Nephron (organoid): ENCODE measurements around the gene GEMIN5.

Experiments used
- H3K27ac Mint-ChIP-seq, 3 experiments: 2 replicates each; pipeline ENCODE4 v1.8.0; 2020; ENCODE audit warnings: mixed read lengths in 3 of 3, mild to moderate bottlenecking in 2 of 3, moderate library complexity in 1 of 3
- H3K27me3 Mint-ChIP-seq: 2 replicates; pipeline ENCODE4 v1.8.0; 2021; ENCODE audit warnings: low read depth, mild to moderate bottlenecking, moderate library complexity, mixed read lengths
- H3K36me3 Mint-ChIP-seq: 2 replicates; pipeline ENCODE4 v1.8.0; 2020; ENCODE audit warnings: low read depth, mixed read lengths
- H3K4me1 Mint-ChIP-seq: 2 replicates; pipeline ENCODE4 v1.8.0; 2020; ENCODE audit warnings: mixed read lengths
- H3K4me3 Mint-ChIP-seq, 3 experiments: 2 replicates each; pipeline ENCODE4 v1.8.0; 2020; ENCODE audit warnings: mild to moderate bottlenecking in 3 of 3, mixed read lengths in 3 of 3, moderate library complexity in 2 of 3
- H3K9me3 Mint-ChIP-seq: 2 replicates; pipeline ENCODE4 v1.8.0; 2020; ENCODE audit warnings: mixed read lengths
- TF ChIP-seq, protein P1 (sequence below), 3 experiments: fragments of 200-600 bp; sonication (generic); IDR thresholded peaks; one replicate each; pipeline ENCODE4 v1.5.0; 2021; ENCODE audit warnings: antibody characterized with exemption in 3 of 3; ENCODE audit not compliant: unreplicated experiment in 3 of 3

The GEMIN5 gene

DNA sequence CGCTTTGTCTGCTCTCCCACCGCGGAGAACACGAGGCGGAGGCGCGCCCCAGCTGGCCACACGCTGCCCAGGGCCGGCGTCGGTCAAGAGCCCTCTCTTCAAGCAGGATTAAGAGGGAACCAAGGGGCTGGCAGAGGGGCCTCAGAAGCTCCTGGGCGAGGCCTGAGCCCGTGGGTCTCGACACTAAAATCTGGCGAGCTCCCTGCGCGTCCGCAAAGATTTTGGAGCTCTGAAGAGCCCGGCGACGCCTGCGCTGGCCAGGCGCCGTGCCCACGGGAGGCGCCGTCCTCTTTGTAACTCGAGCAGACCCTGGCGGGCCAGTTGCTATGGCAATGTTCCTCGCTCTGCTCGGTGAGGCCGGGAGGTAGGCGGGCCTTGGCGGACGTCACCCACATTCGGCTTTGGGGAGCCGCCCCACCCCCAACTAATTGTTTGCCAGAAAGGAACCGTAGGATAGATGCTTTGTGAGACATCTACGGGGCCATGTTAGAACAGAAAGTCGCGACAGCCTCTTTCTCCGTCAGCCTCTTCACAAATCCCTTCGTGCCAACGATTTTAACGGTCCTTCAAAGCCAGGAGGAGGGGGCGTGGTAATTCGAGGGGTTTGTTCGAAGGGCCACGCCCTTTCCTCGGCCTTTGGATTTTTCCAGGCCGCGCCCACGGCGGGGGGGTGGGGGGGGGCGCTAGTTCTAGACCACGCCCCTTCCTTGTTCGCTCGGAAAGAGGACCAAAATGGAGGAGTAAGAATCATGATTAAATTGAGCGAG, 80.3 kb downstream of the GEMIN5 start:
- H3K27ac Mint-ChIP-seq, result peak overlapping the region; percentile 99 to 100 (median 100)
- H3K9me3 Mint-ChIP-seq, result no peaks in the 10 kb centered on the region
- no peaks in the 10 kb centered on the region for H3K27me3 Mint-ChIP-seq
- H3K4me1 Mint-ChIP-seq, result peaks cover 30% of the 10 kb centered on the region
- H3K4me3 Mint-ChIP-seq, result peak overlapping the region; percentile 88 to 98 (median 96)
- peaks cover 9% of the 10 kb centered on the region for H3K36me3 Mint-ChIP-seq
- TF ChIP-seq, protein P1, sequence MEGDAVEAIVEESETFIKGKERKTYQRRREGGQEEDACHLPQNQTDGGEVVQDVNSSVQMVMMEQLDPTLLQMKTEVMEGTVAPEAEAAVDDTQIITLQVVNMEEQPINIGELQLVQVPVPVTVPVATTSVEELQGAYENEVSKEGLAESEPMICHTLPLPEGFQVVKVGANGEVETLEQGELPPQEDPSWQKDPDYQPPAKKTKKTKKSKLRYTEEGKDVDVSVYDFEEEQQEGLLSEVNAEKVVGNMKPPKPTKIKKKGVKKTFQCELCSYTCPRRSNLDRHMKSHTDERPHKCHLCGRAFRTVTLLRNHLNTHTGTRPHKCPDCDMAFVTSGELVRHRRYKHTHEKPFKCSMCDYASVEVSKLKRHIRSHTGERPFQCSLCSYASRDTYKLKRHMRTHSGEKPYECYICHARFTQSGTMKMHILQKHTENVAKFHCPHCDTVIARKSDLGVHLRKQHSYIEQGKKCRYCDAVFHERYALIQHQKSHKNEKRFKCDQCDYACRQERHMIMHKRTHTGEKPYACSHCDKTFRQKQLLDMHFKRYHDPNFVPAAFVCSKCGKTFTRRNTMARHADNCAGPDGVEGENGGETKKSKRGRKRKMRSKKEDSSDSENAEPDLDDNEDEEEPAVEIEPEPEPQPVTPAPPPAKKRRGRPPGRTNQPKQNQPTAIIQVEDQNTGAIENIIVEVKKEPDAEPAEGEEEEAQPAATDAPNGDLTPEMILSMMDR (IDR thresholded peaks at IDR 0.05; ENCODE audit: unreplicated experiment in 3 of 3), result peak in 1 of 3 experiments; percentile 15

DNA sequence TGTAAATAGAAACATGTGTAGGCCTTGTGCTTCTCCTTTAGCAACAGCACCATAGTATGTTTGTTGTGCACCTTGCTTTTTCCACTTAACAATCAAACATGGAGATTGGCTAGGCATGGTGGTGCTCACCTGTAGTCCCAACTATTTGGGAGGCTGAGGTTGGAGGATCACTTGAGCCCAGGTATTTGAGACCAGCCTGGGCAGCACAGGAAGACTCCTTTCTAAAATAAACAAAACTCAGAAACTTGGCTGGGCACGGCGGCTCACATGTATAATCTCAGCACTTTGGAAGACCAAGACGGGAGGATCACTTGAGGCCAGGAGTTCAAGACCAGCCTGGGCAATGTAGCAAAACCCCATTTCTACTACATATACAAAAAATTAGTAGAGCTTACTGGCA, 86.7 kb downstream of the GEMIN5 start:
- TF ChIP-seq, protein P1 (IDR thresholded peaks at IDR 0.05; ENCODE audit: unreplicated experiment in 3 of 3), result no peak
- Mint-ChIP-seq H3K36me3 (no peaks in the 10 kb centered on the region), H3K27me3 (no peaks in the 10 kb centered on the region), H3K9me3 (no peaks in the 10 kb centered on the region), H3K27ac (peak overlapping the region; percentile 91 to 96 (median 95)), H3K4me3 (peak overlapping the region; percentile 84 to 90 (median 89)), H3K4me1 (peaks cover 24% of the 10 kb centered on the region)

DNA sequence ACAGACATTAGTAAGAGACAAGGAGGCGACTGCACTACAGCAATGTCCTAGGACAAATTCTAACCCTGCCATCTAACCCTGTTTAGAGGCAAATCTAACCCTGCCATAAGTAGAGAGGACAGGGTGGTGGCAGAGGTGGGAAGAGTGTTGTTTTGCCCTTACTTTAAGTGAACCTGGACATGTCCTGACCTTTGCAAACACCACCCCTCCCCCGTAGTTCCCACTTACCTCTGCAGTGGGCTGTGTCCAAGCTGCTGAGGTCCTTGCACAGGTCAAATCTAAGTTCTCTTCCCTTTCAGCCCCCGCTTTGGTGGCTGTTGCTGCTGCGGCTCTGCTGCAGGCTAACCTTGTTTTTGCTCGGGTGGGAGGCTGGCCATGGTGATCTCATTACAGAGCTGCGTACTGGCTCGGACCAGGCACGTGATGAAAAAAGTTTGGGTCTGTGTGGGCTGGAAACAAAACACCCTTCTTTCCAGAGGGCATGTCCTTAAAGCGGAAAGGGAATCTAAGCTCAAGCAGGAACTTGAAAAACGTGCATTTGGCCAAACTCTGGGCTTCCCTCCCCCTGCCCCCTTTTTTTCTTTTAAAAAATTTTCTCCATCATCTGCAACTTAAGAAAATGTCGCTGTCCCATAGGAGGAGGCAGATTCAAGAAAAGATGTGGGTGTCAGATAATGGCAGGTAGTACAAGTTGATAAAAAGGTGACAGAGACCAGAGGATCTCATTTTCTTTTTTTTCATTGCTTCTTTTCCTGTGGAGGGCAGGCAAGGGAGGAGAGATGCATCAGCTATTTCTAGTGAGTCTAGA, 87.6 kb downstream of the GEMIN5 start, which contains the start of gene FAXDC2:
TSS of gene FAXDC2 (minus strand) at position 349 of the 808 bp plus-strand sequence. CDS start 12,425 bp downstream, outside the sequence.
- H3K36me3 Mint-ChIP-seq, result peaks cover 4% of the 10 kb centered on the region
- H3K27me3 Mint-ChIP-seq, result no peaks in the 10 kb centered on the region
- peaks cover 28% of the 10 kb centered on the region for H3K4me1 Mint-ChIP-seq
- TF ChIP-seq, protein P1 (IDR thresholded peaks at IDR 0.05; ENCODE audit: unreplicated experiment in 3 of 3), result no peak
- H3K4me3 Mint-ChIP-seq, result peak within 1 kb of the TSS; percentile 84 to 90 (median 89)
- no peaks in the 10 kb centered on the region for H3K9me3 Mint-ChIP-seq
- H3K27ac Mint-ChIP-seq, result peak within 1 kb of the TSS; percentile 91 to 96 (median 95)

DNA sequence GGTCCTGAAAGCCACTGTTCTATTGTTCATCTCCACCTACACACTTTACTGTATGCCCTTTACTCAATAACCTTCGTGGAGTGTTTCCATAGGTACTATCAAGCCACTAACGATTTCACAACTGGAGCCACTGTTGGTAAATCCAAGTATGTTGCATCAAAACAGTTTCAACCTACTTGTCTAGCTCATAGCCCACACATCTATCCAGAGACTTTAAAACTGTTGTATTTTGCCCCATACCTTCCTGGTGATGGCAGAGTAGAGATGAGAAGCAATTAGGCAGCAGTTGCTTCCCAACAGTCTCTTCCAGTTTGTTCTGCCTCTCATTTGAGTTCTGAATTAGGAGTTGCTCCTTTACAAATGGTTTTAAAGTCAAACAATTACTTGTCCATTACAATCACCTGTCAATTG, 88.2 kb downstream of the GEMIN5 start:
- Mint-ChIP-seq H3K27me3 (no peaks in the 10 kb centered on the region), H3K27ac (peak overlapping the region; percentile 91 to 96 (median 95)), H3K9me3 (no peaks in the 10 kb centered on the region), H3K4me3 (peak overlapping the region; percentile 84 to 90 (median 89)), H3K36me3 (peaks cover 4% of the 10 kb centered on the region), H3K4me1 (peaks cover 28% of the 10 kb centered on the region)
- TF ChIP-seq, protein P1 (IDR thresholded peaks at IDR 0.05; ENCODE audit: unreplicated experiment in 3 of 3), result no peak

DNA sequence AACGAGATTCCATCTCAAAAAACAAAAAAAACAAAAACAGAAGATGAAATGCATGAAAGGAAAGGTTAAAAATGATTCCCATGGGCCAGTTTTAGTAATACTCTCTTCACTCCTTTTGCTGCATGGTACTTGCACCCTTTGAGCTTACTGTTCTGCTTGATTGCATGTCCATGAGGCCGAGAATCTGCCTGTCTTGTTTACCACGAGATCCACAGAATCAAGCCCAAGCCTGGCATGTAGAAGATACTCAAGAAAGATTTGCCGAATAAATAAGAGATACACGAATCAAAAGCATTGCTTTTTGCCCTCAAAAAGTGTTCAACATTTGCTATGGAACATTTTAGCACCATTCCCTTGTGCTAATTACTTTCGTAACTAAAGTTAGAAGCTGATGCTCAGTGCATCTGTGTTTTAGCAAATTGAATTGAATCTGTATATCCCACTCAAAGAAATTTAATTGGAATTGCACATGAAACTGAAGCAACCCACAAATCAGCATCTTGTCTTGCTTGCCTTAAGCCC, 88.7 kb downstream of the GEMIN5 start:
- H3K4me3 Mint-ChIP-seq, result peak overlapping the region; percentile 84 to 90 (median 89)
- no peaks in the 10 kb centered on the region for H3K27me3 Mint-ChIP-seq
- no peaks in the 10 kb centered on the region for H3K9me3 Mint-ChIP-seq
- peaks cover 4% of the 10 kb centered on the region for H3K36me3 Mint-ChIP-seq
- peak overlapping the region; percentile 91 to 96 (median 95) for H3K27ac Mint-ChIP-seq
- TF ChIP-seq, protein P1 (IDR thresholded peaks at IDR 0.05; ENCODE audit: unreplicated experiment in 3 of 3), result no peak
- H3K4me1 Mint-ChIP-seq, result peaks cover 28% of the 10 kb centered on the region
